ENCODE measurements around the gene RACK1. TPM values are rescaled to one million over a fixed set of nuclear protein-coding genes. Genes with fewer than 3 reads are reported as not detected.
A peak's percentile ranks its signal among the peaks of the same experiment; 100 is the strongest.

Gene RACK1
- total RNA-seq, 3 donors from 2014 or later: 2,096 to 2,842 (median 2,553) TPM

GRCh38 chr5:181187500-181188213 is 56.0 kb downstream of the RACK1 start:
- peak; percentile 88 for DNase-seq (ENCODE audit: low spot score in 2 of 2)
- H3K27ac ChIP-seq: peak overlapping the region; percentile 94
- intact Hi-C loops (cut with DNase I; ENCODE audit: low total_unique reads): no loop called here

GRCh38 chr5:181186986-181187499 is 56.7 kb downstream of the RACK1 start:
- H3K9me3 ChIP-seq: no peaks in the 10 kb centered on the region
- intact Hi-C loops (cut with DNase I; ENCODE audit: low total_unique reads): no loop called here
- H3K4me3 ChIP-seq: peak overlapping the region in 2 of 3 donors; percentile 86 to 93
- no peak for TF ChIP-seq CTCF (IDR thresholded peaks at IDR 0.05)
- TF ChIP-seq POLR2A (IDR thresholded peaks at IDR 0.05): no peak
- no peak for TF ChIP-seq POLR2AphosphoS5 (IDR thresholded peaks at IDR 0.05)
- H3K27ac ChIP-seq: peak overlapping the region in 1 of 2 donors; percentile 94
- no peaks in the 10 kb centered on the region for H3K27me3 ChIP-seq
- no peaks in the 10 kb centered on the region for H3K4me1 ChIP-seq
- no peak for DNase-seq (ENCODE audit: low spot score in 2 of 2)
- H3K36me3 ChIP-seq: no peaks in the 10 kb centered on the region

More at GRCh38 chr5:181187500-181188213, 56.0 kb downstream of the RACK1 start:
- peak overlapping the region; percentile 73 to 93 (median 86) for H3K4me3 ChIP-seq
- no peaks in the 10 kb centered on the region for H3K27me3 ChIP-seq
- H3K36me3 ChIP-seq: no peaks in the 10 kb centered on the region
- TF ChIP-seq CTCF (IDR thresholded peaks at IDR 0.05) (peak in 2 of 3 donors; percentile 6 to 31), POLR2AphosphoS5 (IDR thresholded peaks at IDR 0.05) (peak; percentile 57 to 81 (median 74)), POLR2A (IDR thresholded peaks at IDR 0.05) (no peak)
- H3K9me3 ChIP-seq: no peaks in the 10 kb centered on the region
- H3K4me1 ChIP-seq: peaks cover 0 to 3% of the 10 kb centered on the region in 2 donors

Other genes starting within 250 kb of the RACK1 start
- 100 to 1,000 TPM in 1 of 3 donors, 10 to 100 TPM in 2; 27.2 to 169 (median 94.6) TPM for gene BTNL9, start 203.6 kb downstream of the RACK1 start, total RNA-seq
- gene OR2V1, start 112.7 kb downstream of the RACK1 start, total RNA-seq: not detected
- not detected for gene OR2V2, start 96.3 kb downstream of the RACK1 start, total RNA-seq
- gene TRIM7, start 38.7 kb downstream of the RACK1 start, total RNA-seq: 1 to 10 TPM in 2 of 3 donors, under 1 TPM in 1; 0.29 to 5.4 (median 5.2) TPM
- gene TRIM41, start 20.6 kb downstream of the RACK1 start, total RNA-seq: 10 to 100 TPM; 14.1 to 16.0 (median 15.1) TPM
- 10 to 100 TPM; 12.8 to 18.6 (median 18.4) TPM for gene TRIM52, start 17.2 kb upstream of the RACK1 start, total RNA-seq
- gene OR4F3, start 123.4 kb upstream of the RACK1 start, total RNA-seq: under 1 TPM in 1 of 3 donors, not detected in 2; 0.88 TPM